ENCODE measurements around the gene HNRNPA3. TPM values are rescaled to one million over a fixed set of nuclear protein-coding genes. Genes with fewer than 3 reads are reported as not detected.
A peak's percentile ranks its signal among the peaks of the same experiment; 100 is the strongest.

The HNRNPA3 gene
- total RNA-seq, 4 donors from 2014 or later: 56.4 to 256 (median 107) TPM

GRCh38 chr2:177165721-177166711 lies 46.6 kb upstream of the HNRNPA3 start:
- DNase-seq: no peak
- peaks cover 0 to 7% of the 10 kb centered on the region in 2 donors for H3K4me1 ChIP-seq
- H3K27ac ChIP-seq: peak overlapping the region; percentile 89 to 91
- peak overlapping the region in 1 of 2 donors; percentile 26 for H3K4me3 ChIP-seq
- H3K9me3 ChIP-seq: no peaks in the 10 kb centered on the region
- H3K36me3 ChIP-seq: no peaks in the 10 kb centered on the region
- no peaks in the 10 kb centered on the region for H3K27me3 ChIP-seq
- intact Hi-C loops (cut with DNase I; ENCODE audit: low total_unique reads): no loop called here
- no peak for TF ChIP-seq POLR2A (IDR thresholded peaks at IDR 0.05)
- TF ChIP-seq CTCF (IDR thresholded peaks at IDR 0.05): no peak

- DNase-seq: no peak
- Histone ChIP-seq H3K27ac (no peak overlapping the region), H3K4me1 (peaks cover 0 to 7% of the 10 kb centered on the region in 2 donors), H3K36me3 (no peaks in the 10 kb centered on the region), H3K4me3 (no peak overlapping the region), H3K9me3 (no peaks in the 10 kb centered on the region), H3K27me3 (no peaks in the 10 kb centered on the region)
- intact Hi-C loops (cut with DNase I; ENCODE audit: low total_unique reads): loop anchor here (5.0 to 10.0 kb wide), 3 partner anchors 37 to 565 kb away; no protein-coding TSS in a partner anchor
- no peak for TF ChIP-seq CTCF (IDR thresholded peaks at IDR 0.05)
- no peak for TF ChIP-seq POLR2A (IDR thresholded peaks at IDR 0.05)
These were observed 42.6 kb upstream of the HNRNPA3 start for GRCh38 chr2:177169810-177170514.

GRCh38 chr2:177171418-177171865 lies 41.2 kb upstream of the HNRNPA3 start:
- no peak for TF ChIP-seq POLR2A (IDR thresholded peaks at IDR 0.05)
- TF ChIP-seq CTCF (IDR thresholded peaks at IDR 0.05): no peak
- no peaks in the 10 kb centered on the region for H3K27me3 ChIP-seq
- H3K4me3 ChIP-seq: no peak overlapping the region
- no peak for DNase-seq
- intact Hi-C loops (cut with DNase I; ENCODE audit: low total_unique reads): loop anchor here (5.0 to 10.0 kb wide), 3 partner anchors 36 to 563 kb away; no protein-coding TSS in a partner anchor
- peaks cover 0 to under 1% of the 10 kb centered on the region in 2 donors for H3K4me1 ChIP-seq
- no peak overlapping the region for H3K27ac ChIP-seq
- H3K9me3 ChIP-seq: no peaks in the 10 kb centered on the region
- no peaks in the 10 kb centered on the region for H3K36me3 ChIP-seq

GRCh38 chr2:177172034-177172880 lies 40.3 kb upstream of the HNRNPA3 start:
- Histone ChIP-seq H3K27me3 (no peaks in the 10 kb centered on the region), H3K9me3 (no peaks in the 10 kb centered on the region), H3K4me3 (no peak overlapping the region), H3K36me3 (no peaks in the 10 kb centered on the region), H3K27ac (no peak overlapping the region), H3K4me1 (no peaks in the 10 kb centered on the region)
- TF ChIP-seq POLR2A (IDR thresholded peaks at IDR 0.05) (no peak), CTCF (IDR thresholded peaks at IDR 0.05) (no peak)
- intact Hi-C loops (cut with DNase I; ENCODE audit: low total_unique reads): loop anchor here (5.0 to 10.0 kb wide), 3 partner anchors 35 to 563 kb away; no protein-coding TSS in a partner anchor
- DNase-seq: no peak

Data from uterus (tissue), 4 donors.